Epithelial cell of esophagus (primary cell): Measurements from ENCODE around the gene C13orf42.

Source experiments
- DNase-seq: peaks from one replicate; pipeline ENCODE4 v3.0.0; 2010; ENCODE audit warnings: low read depth
- H3K4me3 ChIP-seq: 2 replicates; pipeline ENCODE4 v1.5.1; 2011; ENCODE audit warnings: mild to moderate bottlenecking, low read length, control low read depth
- TF ChIP-seq, protein P1 (sequence below): IDR thresholded peaks from 2 replicates; pipeline ENCODE4 v1.5.1; 2011; ENCODE audit warnings: low read depth, mild to moderate bottlenecking, low read length, control low read depth, inconsistent platforms; ENCODE audit not compliant: insufficient read depth; ENCODE audit errors: missing control alignments

The C13orf42 gene

DNA sequence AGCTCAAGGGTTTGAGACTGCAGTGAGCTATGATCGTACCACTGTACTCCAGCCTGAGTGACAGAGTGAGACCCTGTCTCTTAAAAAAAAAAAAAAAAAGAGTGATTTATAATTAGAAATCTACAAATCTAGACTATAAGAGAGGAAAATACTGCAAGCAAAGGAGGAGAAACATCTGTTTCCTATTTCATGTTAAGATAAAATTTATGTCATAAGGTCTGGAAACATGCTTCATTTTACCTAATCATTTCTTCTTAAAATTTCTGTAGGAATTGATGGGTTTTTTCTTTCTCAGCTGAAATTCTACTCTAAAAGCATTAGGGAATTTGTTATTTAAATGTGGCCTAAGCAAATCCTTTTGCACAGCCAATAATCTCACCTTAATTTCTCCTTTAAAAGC lies 53.2 kb downstream of the C13orf42 start:
- TF ChIP-seq, protein P1, sequence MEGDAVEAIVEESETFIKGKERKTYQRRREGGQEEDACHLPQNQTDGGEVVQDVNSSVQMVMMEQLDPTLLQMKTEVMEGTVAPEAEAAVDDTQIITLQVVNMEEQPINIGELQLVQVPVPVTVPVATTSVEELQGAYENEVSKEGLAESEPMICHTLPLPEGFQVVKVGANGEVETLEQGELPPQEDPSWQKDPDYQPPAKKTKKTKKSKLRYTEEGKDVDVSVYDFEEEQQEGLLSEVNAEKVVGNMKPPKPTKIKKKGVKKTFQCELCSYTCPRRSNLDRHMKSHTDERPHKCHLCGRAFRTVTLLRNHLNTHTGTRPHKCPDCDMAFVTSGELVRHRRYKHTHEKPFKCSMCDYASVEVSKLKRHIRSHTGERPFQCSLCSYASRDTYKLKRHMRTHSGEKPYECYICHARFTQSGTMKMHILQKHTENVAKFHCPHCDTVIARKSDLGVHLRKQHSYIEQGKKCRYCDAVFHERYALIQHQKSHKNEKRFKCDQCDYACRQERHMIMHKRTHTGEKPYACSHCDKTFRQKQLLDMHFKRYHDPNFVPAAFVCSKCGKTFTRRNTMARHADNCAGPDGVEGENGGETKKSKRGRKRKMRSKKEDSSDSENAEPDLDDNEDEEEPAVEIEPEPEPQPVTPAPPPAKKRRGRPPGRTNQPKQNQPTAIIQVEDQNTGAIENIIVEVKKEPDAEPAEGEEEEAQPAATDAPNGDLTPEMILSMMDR: no peak
- DNase-seq: no peak
- no peak overlapping the region for H3K4me3 ChIP-seq

GRCh38 chr13:51057001-51057400 lies 54.1 kb downstream of the C13orf42 start:
- no peak for DNase-seq
- TF ChIP-seq, protein P1: no peak
- no peak overlapping the region for H3K4me3 ChIP-seq

DNA sequence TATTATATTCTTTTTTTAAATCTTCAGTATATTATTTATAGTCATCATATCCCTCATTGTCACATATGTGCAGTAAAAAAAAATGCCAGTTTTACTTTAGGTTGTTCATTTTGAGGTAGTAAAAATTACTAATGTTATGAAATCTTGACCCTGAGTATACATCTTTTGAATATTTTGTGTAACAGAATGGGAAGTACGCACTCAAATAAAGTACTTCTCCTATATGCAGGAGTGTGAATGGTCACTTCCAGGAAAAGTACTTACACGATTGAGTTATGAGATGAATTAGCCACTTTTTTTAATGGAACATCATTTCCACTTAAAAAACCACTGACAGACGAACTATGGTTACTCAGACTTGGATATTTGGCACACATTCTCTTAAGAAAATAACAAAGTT lies 58.5 kb downstream of the C13orf42 start:
- TF ChIP-seq, protein P1: no peak
- no peak for DNase-seq
- no peak overlapping the region for H3K4me3 ChIP-seq

DNA sequence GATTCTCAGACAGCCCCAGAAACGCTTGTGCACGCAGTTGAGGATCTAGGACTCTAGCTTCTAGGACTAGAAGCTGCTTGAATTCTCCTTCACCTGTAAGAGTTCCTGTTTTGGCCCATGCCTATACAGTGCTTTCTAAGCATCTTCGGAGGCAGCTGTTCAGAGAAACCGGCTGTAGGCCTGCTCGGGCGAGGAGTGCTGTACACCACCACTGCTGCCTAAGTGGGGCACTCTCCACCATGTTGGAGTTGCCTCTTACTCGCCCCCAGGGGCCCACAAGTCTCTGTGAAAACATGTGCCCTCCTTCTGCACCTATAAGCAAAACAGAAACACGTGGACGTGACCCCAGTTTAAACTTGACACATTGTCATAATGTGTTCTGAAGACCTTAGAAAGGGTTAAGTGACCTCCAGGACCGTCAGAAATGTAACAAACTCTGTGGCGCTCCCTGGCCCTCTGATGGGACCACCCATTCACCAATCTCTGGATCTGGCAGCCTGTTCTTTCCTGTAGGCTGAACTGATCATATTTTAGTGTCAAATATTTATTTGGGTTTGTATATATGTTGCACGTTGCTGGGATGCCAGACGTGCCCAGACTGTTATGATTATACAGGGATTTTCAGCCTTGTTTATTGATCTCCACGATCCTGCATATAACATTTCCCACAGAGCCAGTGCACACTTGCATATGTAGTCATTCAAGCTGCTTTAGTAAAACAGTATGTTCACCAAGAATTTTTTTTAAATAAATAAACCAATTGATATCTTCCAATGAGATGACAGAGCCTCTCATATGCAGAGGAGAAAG lies 60.8 kb downstream of the C13orf42 start:
- TF ChIP-seq, protein P1: no peak
- no peak overlapping the region for H3K4me3 ChIP-seq
- DNase-seq: no peak

GRCh38 chr13:51048616-51049015 lies 62.5 kb downstream of the C13orf42 start:
- DNase-seq: no peak
- TF ChIP-seq, protein P1: no peak
- H3K4me3 ChIP-seq: no peak overlapping the region

DNA sequence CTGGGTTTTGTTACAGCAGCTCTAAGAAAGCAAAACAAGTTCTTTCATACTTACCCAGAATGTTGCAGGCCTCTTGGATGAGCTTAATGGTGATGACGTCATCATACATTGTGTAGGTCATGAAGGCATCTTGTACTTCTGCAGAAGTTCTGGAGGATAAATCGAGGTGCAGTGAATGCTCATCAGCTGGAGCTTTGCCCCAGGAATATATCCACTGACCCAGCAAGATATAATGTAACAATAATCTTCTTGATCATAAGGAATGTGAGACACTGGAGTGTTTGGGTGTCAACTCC lies 63.0 kb downstream of the C13orf42 start:
- DNase-seq: no peak
- TF ChIP-seq, protein P1: no peak
- no peak overlapping the region for H3K4me3 ChIP-seq
